HG02623 (cell line): ENCODE results near the gene RPL18A.

Source experiments
- ATAC-seq: cut with Tn5 transposase; IDR thresholded peaks from one replicate; pipeline ENCODE4 v1.9.1; 2021; ENCODE audit warnings: moderate library complexity; ENCODE audit not compliant: unreplicated experiment

The RPL18A gene

DNA sequence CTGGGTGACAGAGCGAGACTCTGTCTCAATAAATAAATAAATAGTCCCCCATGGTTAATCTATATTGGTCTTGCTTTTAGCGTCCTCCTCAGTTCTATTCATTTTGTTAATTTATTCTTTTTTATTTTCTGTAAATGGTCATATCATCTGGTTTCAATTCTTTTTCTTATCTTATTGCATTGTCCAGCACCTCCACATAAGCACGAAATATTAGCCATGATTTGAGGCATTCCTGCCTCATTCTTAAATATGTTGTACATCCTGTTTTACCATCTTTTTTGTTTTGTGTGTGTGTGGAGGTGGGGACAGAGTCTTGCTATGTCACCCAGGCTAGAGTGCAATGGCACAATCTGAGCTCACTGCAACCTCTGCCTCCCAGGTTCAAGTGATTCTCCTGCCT lies 48.5 kb downstream of the RPL18A start:
- no peak for ATAC-seq

- no peak for ATAC-seq
Observed at GRCh38 chr19:17909003-17909732, 49.5 kb downstream of the RPL18A start.

- no peak for ATAC-seq
Observed at GRCh38 chr19:17910791-17911360, 51.2 kb downstream of the RPL18A start.
